GM23338 (cell line): ENCODE data around the gene OPN3. TPM values are rescaled to one million over a fixed set of nuclear protein-coding genes. Genes with fewer than 3 reads are reported as not detected.

Experiments
- ATAC-seq: fragments of 200-7000 bp; cut with Tn5 transposase; 3 replicates; pipeline ENCODE4 v1.9.1; 2020
- DNase-seq: peaks from one replicate; pipeline ENCODE4 v3.0.0-alpha.2; 2015; ENCODE audit warnings: low spot score
- H2AFZ ChIP-seq: fragments of 200-600 bp; sonication (generic); 2 replicates; pipeline ENCODE4 v1.8.0; 2016; ENCODE audit warnings: antibody characterized with exemption, mild to moderate bottlenecking, moderate library complexity
- H3F3A ChIP-seq: fragments of 200-600 bp; sonication (generic); replicated peaks from 2 replicates; pipeline ENCODE4 v1.8.0; 2017; ENCODE audit warnings: antibody characterized with exemption, mixed run types, low read depth
- H3K27ac ChIP-seq: fragments of 200-600 bp; sonication (generic); 2 replicates; pipeline ENCODE4 v1.6.1; 2016; ENCODE audit warnings: low read depth
- H3K27me3 ChIP-seq: fragments of 200-600 bp; sonication (generic); 2 replicates; pipeline ENCODE4 v1.8.0; 2016; ENCODE audit warnings: mild to moderate bottlenecking, mixed run types, moderate library complexity; ENCODE audit not compliant: insufficient read depth
- H3K36me3 ChIP-seq: fragments of 200-600 bp; sonication (generic); 2 replicates; pipeline ENCODE4 v1.8.0; 2016; ENCODE audit warnings: mild to moderate bottlenecking; ENCODE audit not compliant: insufficient read depth
- H3K4me1 ChIP-seq: fragments of 200-600 bp; sonication (generic); 2 replicates; pipeline ENCODE4 v1.8.0; 2016; ENCODE audit warnings: mild to moderate bottlenecking, moderate library complexity; ENCODE audit not compliant: insufficient read depth
- H3K4me2 ChIP-seq: fragments of 200-600 bp; sonication (generic); 2 replicates; pipeline ENCODE4 v1.7.1; 2017; ENCODE audit warnings: mixed run types
- H3K4me3 ChIP-seq: fragments of 200-600 bp; sonication (generic); 2 replicates; pipeline ENCODE4 v1.6.1; 2016; ENCODE audit warnings: mixed run types
- H3K79me2 ChIP-seq: fragments of 200-600 bp; sonication (generic); replicated peaks from 2 replicates; pipeline ENCODE4 v1.8.0; 2017; ENCODE audit warnings: mild to moderate bottlenecking; ENCODE audit not compliant: insufficient read depth
- H3K9me2 ChIP-seq: fragments of 200-600 bp; sonication (generic); 2 replicates; pipeline ENCODE4 v1.8.0; 2017; ENCODE audit not compliant: insufficient read depth
- H4K20me1 ChIP-seq: fragments of 200-600 bp; sonication (generic); replicated peaks from 2 replicates; pipeline ENCODE4 v1.8.0; 2017; ENCODE audit warnings: mild to moderate bottlenecking; ENCODE audit not compliant: insufficient read depth
- H3K27ac Mint-ChIP-seq: 2 replicates; pipeline ENCODE4 v1.8.0; 2020; ENCODE audit warnings: inconsistent platforms, mild to moderate bottlenecking, moderate library complexity, mixed read lengths
- H3K27me3 Mint-ChIP-seq: 3 replicates; pipeline ENCODE4 v1.8.0; 2022; ENCODE audit warnings: low read depth, mild to moderate bottlenecking, moderate library complexity, mixed read lengths, inconsistent platforms; ENCODE audit not compliant: insufficient read depth, poor library complexity
- H3K36me3 Mint-ChIP-seq: 3 replicates; pipeline ENCODE4 v1.8.0; 2021; ENCODE audit warnings: low read depth, mild to moderate bottlenecking, inconsistent platforms, moderate library complexity, mixed read lengths
- H3K4me1 Mint-ChIP-seq: 3 replicates; pipeline ENCODE4 v1.8.0; 2020; ENCODE audit warnings: mild to moderate bottlenecking, inconsistent platforms, mixed read lengths
- H3K4me3 Mint-ChIP-seq: 3 replicates; pipeline ENCODE4 v1.8.0; 2021; ENCODE audit warnings: moderate library complexity, mild to moderate bottlenecking, inconsistent platforms, mixed read lengths
- H3K9me3 Mint-ChIP-seq: 3 replicates; pipeline ENCODE4 v1.8.0; 2020; ENCODE audit warnings: moderate library complexity, mild to moderate bottlenecking, inconsistent platforms, mixed read lengths
- EZH2 ChIP-seq: fragments of 200-600 bp; sonication (generic); IDR thresholded peaks from one replicate; pipeline ENCODE4 v1.8.0; 2017; ENCODE audit warnings: antibody characterized with exemption, mild to moderate bottlenecking, low read depth; ENCODE audit not compliant: unreplicated experiment
- EZH2phosphoT487 ChIP-seq: fragments of 200-600 bp; sonication (generic); IDR thresholded peaks from one replicate; pipeline ENCODE4 v1.8.1; 2018; ENCODE audit warnings: antibody characterized with exemption; ENCODE audit not compliant: unreplicated experiment
- JUNB ChIP-seq: IDR thresholded peaks from one replicate; pipeline ENCODE4 v1.6.1; 2016; ENCODE audit warnings: antibody characterized with exemption; ENCODE audit not compliant: unreplicated experiment
- NANOG ChIP-seq: IDR thresholded peaks from 2 replicates; pipeline ENCODE4 v1.6.1; 2016; ENCODE audit warnings: antibody characterized with exemption, borderline replicate concordance
- POLR2AphosphoS5 ChIP-seq: IDR thresholded peaks from 2 replicates; pipeline ENCODE4 v1.6.1; 2016; ENCODE audit warnings: antibody characterized with exemption, low read depth
- STAT1 ChIP-seq: IDR thresholded peaks from one replicate; pipeline ENCODE4 v1.6.1; 2016; ENCODE audit warnings: antibody characterized with exemption; ENCODE audit not compliant: unreplicated experiment
- ZNF331 ChIP-seq: fragments of 250-450 bp; sonication (Bioruptor Pico); IDR thresholded peaks from 2 replicates; pipeline ENCODE4 v1.5.0; 2020; ENCODE audit warnings: low read depth, mild to moderate bottlenecking, moderate library complexity
- polyA plus RNA-seq: library from polyadenylated mRNA; unstranded; fragments of >200 nt; fragmentation: Nextera tagmentation; extraction: Ambion mirVana; gene quantifications from 2 replicates; pipeline ENCODE4 v1.2.1, GENCODE V29; 2016
- total RNA-seq: library from RNA; depleted of rRNA; stranded (reverse); fragments of >200 nt; shearing (Covaris generic); gene quantifications from 2 replicates; pipeline ENCODE4 v1.2.3, GENCODE V29; 2014
- TF ChIP-seq, protein P1 (sequence below): fragments of 250-450 bp; sonication (Bioruptor Pico); IDR thresholded peaks from 2 replicates; pipeline ENCODE4 v1.5.0; 2020; ENCODE audit warnings: mild to moderate bottlenecking, moderate library complexity
- TF ChIP-seq, protein P2 (sequence below): IDR thresholded peaks from 2 replicates; pipeline ENCODE4 v1.6.1; 2016; ENCODE audit warnings: antibody characterized with exemption

Gene OPN3
- total and polyA plus RNA-seq, 2 experiments from 2014 or later: 23.7 to 46.8 TPM

DNA sequence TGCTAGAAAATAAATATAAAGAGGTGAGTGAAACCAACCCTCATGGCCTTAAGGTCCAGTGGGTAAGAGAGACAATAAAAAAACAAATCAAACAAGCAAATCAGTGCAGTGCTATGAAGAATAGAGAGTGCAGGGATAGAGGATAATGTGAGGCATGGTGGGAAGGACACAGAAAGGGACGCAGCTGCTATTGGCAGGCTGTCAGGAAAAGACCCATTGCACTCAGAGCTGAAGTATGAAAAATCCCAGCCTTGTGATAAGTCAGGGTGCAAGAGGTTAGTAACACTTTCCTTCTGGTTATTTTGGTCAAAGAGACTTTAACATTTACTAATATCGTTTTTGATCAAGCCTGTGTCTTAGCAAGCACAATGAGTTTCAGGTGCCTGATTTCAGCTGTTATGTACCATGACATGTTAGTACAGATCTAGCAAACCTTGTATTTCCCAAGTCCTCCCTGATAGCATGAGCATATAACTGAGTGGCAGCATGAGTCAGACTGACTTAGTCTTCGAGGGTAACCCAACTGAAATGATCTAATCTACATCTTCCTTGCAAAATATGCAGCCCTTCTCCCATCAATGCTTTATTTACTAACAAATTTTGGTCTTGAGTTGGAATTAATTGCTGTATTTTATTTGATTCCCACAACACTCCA is 31.7 kb downstream of the OPN3 start:
- Histone ChIP-seq H3F3A (no peaks in the 10 kb centered on the region), H3K4me2 (no peak overlapping the region)

GRCh38 chr1:241607497-241607896 is 32.7 kb downstream of the OPN3 start:
- DNase-seq (no peak), ATAC-seq (no peak)
- H4K20me1 ChIP-seq: no peaks in the 10 kb centered on the region
- H3K9me2 ChIP-seq: no peaks in the 10 kb centered on the region
- Mint-ChIP-seq H3K27ac (no peak overlapping the region), H3K9me3 (no peaks in the 10 kb centered on the region), H3K4me3 (no peak overlapping the region), H3K4me1 (no peaks in the 10 kb centered on the region), H3K36me3 (no peaks in the 10 kb centered on the region), H3K27me3 (peaks cover 7% of the 10 kb centered on the region)
- no peaks in the 10 kb centered on the region for H3K4me1 ChIP-seq
- no peaks in the 10 kb centered on the region for H3K79me2 ChIP-seq
- no peak overlapping the region for H3K4me3 ChIP-seq
- H3K36me3 ChIP-seq: no peaks in the 10 kb centered on the region
- no peaks in the 10 kb centered on the region for H3F3A ChIP-seq
- no peak overlapping the region for H3K4me2 ChIP-seq
- no peak overlapping the region for H2AFZ ChIP-seq
- H3K27ac ChIP-seq: no peak overlapping the region
- H3K27me3 ChIP-seq: no peaks in the 10 kb centered on the region
- TF ChIP-seq POLR2AphosphoS5 (no peak), JUNB (no peak), STAT1 (no peak), ZNF331 (CRISPR knock-in tag) (no peak), EZH2 (no peak)
- TF ChIP-seq, protein P1, sequence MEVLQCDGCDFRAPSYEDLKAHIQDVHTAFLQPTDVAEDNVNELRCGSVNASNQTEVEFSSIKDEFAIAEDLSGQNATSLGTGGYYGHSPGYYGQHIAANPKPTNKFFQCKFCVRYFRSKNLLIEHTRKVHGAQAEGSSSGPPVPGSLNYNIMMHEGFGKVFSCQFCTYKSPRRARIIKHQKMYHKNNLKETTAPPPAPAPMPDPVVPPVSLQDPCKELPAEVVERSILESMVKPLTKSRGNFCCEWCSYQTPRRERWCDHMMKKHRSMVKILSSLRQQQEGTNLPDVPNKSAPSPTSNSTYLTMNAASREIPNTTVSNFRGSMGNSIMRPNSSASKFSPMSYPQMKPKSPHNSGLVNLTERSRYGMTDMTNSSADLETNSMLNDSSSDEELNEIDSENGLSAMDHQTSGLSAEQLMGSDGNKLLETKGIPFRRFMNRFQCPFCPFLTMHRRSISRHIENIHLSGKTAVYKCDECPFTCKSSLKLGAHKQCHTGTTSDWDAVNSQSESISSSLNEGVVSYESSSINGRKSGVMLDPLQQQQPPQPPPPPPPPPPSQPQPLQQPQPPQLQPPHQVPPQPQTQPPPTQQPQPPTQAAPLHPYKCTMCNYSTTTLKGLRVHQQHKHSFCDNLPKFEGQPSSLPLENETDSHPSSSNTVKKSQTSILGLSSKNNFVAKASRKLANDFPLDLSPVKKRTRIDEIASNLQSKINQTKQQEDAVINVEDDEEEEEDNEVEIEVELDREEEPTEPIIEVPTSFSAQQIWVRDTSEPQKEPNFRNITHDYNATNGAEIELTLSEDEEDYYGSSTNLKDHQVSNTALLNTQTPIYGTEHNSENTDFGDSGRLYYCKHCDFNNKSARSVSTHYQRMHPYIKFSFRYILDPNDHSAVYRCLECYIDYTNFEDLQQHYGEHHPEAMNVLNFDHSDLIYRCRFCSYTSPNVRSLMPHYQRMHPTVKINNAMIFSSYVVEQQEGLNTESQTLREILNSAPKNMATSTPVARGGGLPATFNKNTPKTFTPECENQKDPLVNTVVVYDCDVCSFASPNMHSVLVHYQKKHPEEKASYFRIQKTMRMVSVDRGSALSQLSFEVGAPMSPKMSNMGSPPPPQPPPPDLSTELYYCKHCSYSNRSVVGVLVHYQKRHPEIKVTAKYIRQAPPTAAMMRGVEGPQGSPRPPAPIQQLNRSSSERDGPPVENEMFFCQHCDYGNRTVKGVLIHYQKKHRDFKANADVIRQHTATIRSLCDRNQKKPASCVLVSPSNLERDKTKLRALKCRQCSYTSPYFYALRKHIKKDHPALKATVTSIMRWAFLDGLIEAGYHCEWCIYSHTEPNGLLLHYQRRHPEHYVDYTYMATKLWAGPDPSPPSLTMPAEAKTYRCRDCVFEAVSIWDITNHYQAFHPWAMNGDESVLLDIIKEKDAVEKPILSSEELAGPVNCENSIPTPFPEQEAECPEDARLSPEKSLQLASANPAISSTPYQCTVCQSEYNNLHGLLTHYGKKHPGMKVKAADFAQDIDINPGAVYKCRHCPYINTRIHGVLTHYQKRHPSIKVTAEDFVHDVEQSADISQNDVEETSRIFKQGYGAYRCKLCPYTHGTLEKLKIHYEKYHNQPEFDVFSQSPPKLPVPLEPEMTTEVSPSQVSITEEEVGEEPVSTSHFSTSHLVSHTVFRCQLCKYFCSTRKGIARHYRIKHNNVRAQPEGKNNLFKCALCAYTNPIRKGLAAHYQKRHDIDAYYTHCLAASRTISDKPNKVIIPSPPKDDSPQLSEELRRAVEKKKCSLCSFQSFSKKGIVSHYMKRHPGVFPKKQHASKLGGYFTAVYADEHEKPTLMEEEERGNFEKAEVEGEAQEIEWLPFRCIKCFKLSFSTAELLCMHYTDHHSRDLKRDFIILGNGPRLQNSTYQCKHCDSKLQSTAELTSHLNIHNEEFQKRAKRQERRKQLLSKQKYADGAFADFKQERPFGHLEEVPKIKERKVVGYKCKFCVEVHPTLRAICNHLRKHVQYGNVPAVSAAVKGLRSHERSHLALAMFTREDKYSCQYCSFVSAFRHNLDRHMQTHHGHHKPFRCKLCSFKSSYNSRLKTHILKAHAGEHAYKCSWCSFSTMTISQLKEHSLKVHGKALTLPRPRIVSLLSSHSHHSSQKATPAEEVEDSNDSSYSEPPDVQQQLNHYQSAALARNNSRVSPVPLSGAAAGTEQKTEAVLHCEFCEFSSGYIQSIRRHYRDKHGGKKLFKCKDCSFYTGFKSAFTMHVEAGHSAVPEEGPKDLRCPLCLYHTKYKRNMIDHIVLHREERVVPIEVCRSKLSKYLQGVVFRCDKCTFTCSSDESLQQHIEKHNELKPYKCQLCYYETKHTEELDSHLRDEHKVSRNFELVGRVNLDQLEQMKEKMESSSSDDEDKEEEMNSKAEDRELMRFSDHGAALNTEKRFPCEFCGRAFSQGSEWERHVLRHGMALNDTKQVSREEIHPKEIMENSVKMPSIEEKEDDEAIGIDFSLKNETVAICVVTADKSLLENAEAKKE (CRISPR knock-in tag): no peak
- TF ChIP-seq, protein P2, sequence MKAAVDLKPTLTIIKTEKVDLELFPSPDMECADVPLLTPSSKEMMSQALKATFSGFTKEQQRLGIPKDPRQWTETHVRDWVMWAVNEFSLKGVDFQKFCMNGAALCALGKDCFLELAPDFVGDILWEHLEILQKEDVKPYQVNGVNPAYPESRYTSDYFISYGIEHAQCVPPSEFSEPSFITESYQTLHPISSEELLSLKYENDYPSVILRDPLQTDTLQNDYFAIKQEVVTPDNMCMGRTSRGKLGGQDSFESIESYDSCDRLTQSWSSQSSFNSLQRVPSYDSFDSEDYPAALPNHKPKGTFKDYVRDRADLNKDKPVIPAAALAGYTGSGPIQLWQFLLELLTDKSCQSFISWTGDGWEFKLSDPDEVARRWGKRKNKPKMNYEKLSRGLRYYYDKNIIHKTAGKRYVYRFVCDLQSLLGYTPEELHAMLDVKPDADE: no peak

More for the DNA sequence above, 31.7 kb downstream of the OPN3 start:
- ATAC-seq (no peak), DNase-seq (no peak)
- H3K36me3 Mint-ChIP-seq: no peaks in the 10 kb centered on the region
- H3K27me3 Mint-ChIP-seq: peaks cover 7% of the 10 kb centered on the region
- no peaks in the 10 kb centered on the region for H3K9me3 Mint-ChIP-seq
- H3K36me3 ChIP-seq: no peaks in the 10 kb centered on the region
- H3K4me3 ChIP-seq: no peak overlapping the region
- no peak overlapping the region; the same call in 1 of the 2 replicates for H3K27ac Mint-ChIP-seq
- H2AFZ ChIP-seq: no peak overlapping the region
- H3K4me3 Mint-ChIP-seq: no peak overlapping the region
- H3K4me1 Mint-ChIP-seq: no peaks in the 10 kb centered on the region
- no peaks in the 10 kb centered on the region for H3K4me1 ChIP-seq
- no peaks in the 10 kb centered on the region for H3K79me2 ChIP-seq
- H3K9me2 ChIP-seq: no peaks in the 10 kb centered on the region
- H3K27me3 ChIP-seq: no peaks in the 10 kb centered on the region
- no peak overlapping the region for H3K27ac ChIP-seq
- TF ChIP-seq STAT1 (no peak), EZH2phosphoT487 (no peak), NANOG (no peak)
- TF ChIP-seq, protein P2: no peak
- H4K20me1 ChIP-seq: no peaks in the 10 kb centered on the region
